Esophagus muscularis mucosa (tissue), 4 donors: Measurements from ENCODE around the gene RNF5. TPM values are rescaled to one million over a fixed set of nuclear protein-coding genes. Genes with fewer than 3 reads are reported as not detected.

Experiments used
- DNase-seq: peaks from one replicate; pipeline ENCODE4 v3.0.0-alpha.2; 2017; ENCODE audit errors: extremely low spot score
- H3K27ac ChIP-seq, 4 donors: fragments of 200-600 bp; sonication (generic); replicated peaks in 1 of 4; 1 replicate in 3 of 4; 2 replicates in 1 of 4; pipeline ENCODE4 v1.5.1; 2016 to 2019; ENCODE audit warnings: mild to moderate bottlenecking in 1 of 4
- H3K27me3 ChIP-seq, 4 donors: fragments of 200-600 bp; sonication (generic); one replicate each; pipeline versions ENCODE4 v1.5.1 to v1.6.0; 2016 to 2019
- H3K36me3 ChIP-seq, 4 donors: fragments of 200-600 bp; sonication (generic); one replicate each; pipeline ENCODE4 v1.5.1; 2016 to 2019
- H3K4me1 ChIP-seq, 4 donors: fragments of 200-600 bp; sonication (generic); one replicate each; pipeline ENCODE4 v1.5.1; 2016 to 2019
- H3K4me3 ChIP-seq, 4 donors: fragments of 200-600 bp; sonication (generic); 1 replicate in 2 of 4; 2 replicates in 2 of 4; pipeline ENCODE4 v1.5.1; 2016 to 2019; ENCODE audit warnings: mild to moderate bottlenecking in 4 of 4, moderate library complexity in 1 of 4
- H3K9me3 ChIP-seq, 4 donors: fragments of 200-600 bp; sonication (generic); 1 replicate in 3 of 4; 2 replicates in 1 of 4; pipeline ENCODE4 v1.5.1; 2016 to 2019
- CTCF ChIP-seq, 3 experiments: fragments of 200-600 bp in 2 of 3; fragments of 450-650 bp in 1 of 3; sonication (generic) in 2 of 3; IDR thresholded peaks; one replicate each; pipeline ENCODE4 v1.5.1; 2017 to 2019; ENCODE audit warnings: antibody characterized with exemption in 3 of 3, mild to moderate bottlenecking in 2 of 3, moderate library complexity in 1 of 3
- EP300 ChIP-seq: sonication (generic); formaldehyde crosslinking; IDR thresholded peaks from one replicate; pipeline ENCODE4 v1.6.1; 2017; ENCODE audit warnings: antibody characterized with exemption
- POLR2A ChIP-seq: fragments of 450-650 bp; IDR thresholded peaks from one replicate; pipeline ENCODE4 v1.6.1; 2017; ENCODE audit warnings: antibody characterized with exemption, moderate library complexity, mild to moderate bottlenecking, low read depth
- POLR2AphosphoS5 ChIP-seq, 2 donors: sonication (generic); formaldehyde crosslinking; IDR thresholded peaks; one replicate each; pipeline ENCODE4 v1.6.1; 2017; ENCODE audit warnings: antibody characterized with exemption in 2 of 2
- WGBS: methylation state at CpG from one replicate; pipeline ENCODE4 v1.1.5; 2018; 5-methylcytosine and 5-hydroxymethylcytosine counted together
- intact Hi-C: fragments of 100-400 bp; cut with DNase I; formaldehyde crosslinking; loops from one replicate; pipeline ENCODE4 v1.15.1; 2023
- total RNA-seq, 4 donors: library from RNA; depleted of rRNA; stranded (reverse); fragments of >200 nt; gene quantifications; one replicate each; pipeline versions ENCODE4 v1.1.0 to v1.2.1, GENCODE V29; 2016

Gene RNF5
- total RNA-seq, 4 donors from 2014 or later, result 76.2 to 91.4 (median 88.5) TPM

- no peaks in the 10 kb centered on the region for H3K9me3 ChIP-seq
- H3K4me1 ChIP-seq, result peaks cover 13 to 43% (median 36%) of the 10 kb centered on the region in 4 donors
- H3K27me3 ChIP-seq, result no peaks in the 10 kb centered on the region
- H3K36me3 ChIP-seq, result peaks cover 14 to 70% (median 66%) of the 10 kb centered on the region in 4 donors
- TF ChIP-seq POLR2AphosphoS5 (IDR thresholded peaks at IDR 0.05) (no peak), POLR2A (no peak), CTCF (IDR thresholded peaks at IDR 0.05) (no peak), EP300 (no peak)
- H3K27ac ChIP-seq, result no peak overlapping the region
- intact Hi-C loops, result no loop called here
- no peak for DNase-seq
- no peak overlapping the region for H3K4me3 ChIP-seq
Measured at GRCh38 chr6:32158052-32158451, 20.2 kb upstream of the RNF5 start.

GRCh38 chr6:32163559-32164258 is 14.5 kb upstream of the RNF5 start:
- TF ChIP-seq POLR2A (no peak), POLR2AphosphoS5 (IDR thresholded peaks at IDR 0.05) (peak; percentile 7 to 14)
- WGBS, result 76% methylated on average over 4 of the region's 7 CpGs
- Histone ChIP-seq H3K36me3 (peaks cover 7 to 94% (median 82%) of the 10 kb centered on the region in 4 donors), H3K9me3 (no peaks in the 10 kb centered on the region), H3K4me3 (no peak overlapping the region), H3K27me3 (no peaks in the 10 kb centered on the region), H3K4me1 (peaks cover 0 to 26% (median 17%) of the 10 kb centered on the region in 4 donors), H3K27ac (peak overlapping the region; percentile 58 to 72 (median 67))
- no peak for DNase-seq
- intact Hi-C loops, result no loop called here

- Histone ChIP-seq H3K4me1 (peaks cover 0 to 28% (median 19%) of the 10 kb centered on the region in 4 donors), H3K9me3 (no peaks in the 10 kb centered on the region), H3K27ac (peak within 1 kb of the TSS; percentile 58 to 72 (median 67)), H3K36me3 (peaks cover 7 to 95% (median 82%) of the 10 kb centered on the region in 4 donors), H3K27me3 (no peaks in the 10 kb centered on the region), H3K4me3 (no peak within 1 kb of the TSS)
- intact Hi-C loops, result no loop called here
- no peak for TF ChIP-seq POLR2AphosphoS5 (IDR thresholded peaks at IDR 0.05)
- no peak for TF ChIP-seq POLR2A
- TF ChIP-seq EP300, result no peak
- no peak for TF ChIP-seq CTCF (IDR thresholded peaks at IDR 0.05)
- no peak for DNase-seq
Measured at GRCh38 chr6:32164295-32164694, 13.9 kb upstream of the RNF5 start, which contains the start of gene EGFL8. Gene EGFL8 (plus strand): TSS chr6:32164595. CDS start chr6:32166166, 1,571 bp downstream.

GRCh38 chr6:32166411-32167061 is 11.7 kb upstream of the RNF5 start:
- intact Hi-C loops, result no loop called here
- Histone ChIP-seq H3K9me3 (no peaks in the 10 kb centered on the region), H3K36me3 (peaks cover 15 to 99% (median 88%) of the 10 kb centered on the region in 4 donors), H3K27ac (peak overlapping the region; percentile 19 to 36 (median 26)), H3K4me1 (peaks cover 0 to 28% (median 19%) of the 10 kb centered on the region in 4 donors), H3K27me3 (no peaks in the 10 kb centered on the region), H3K4me3 (no peak overlapping the region)
- WGBS, result 76% methylated on average over 30 of the region's 30 CpGs
- DNase-seq, result no peak
- TF ChIP-seq POLR2AphosphoS5 (IDR thresholded peaks at IDR 0.05) (no peak), CTCF (IDR thresholded peaks at IDR 0.05) (no peak), EP300 (no peak), POLR2A (no peak)

- H3K27me3 ChIP-seq, result no peaks in the 10 kb centered on the region
- no peaks in the 10 kb centered on the region for H3K9me3 ChIP-seq
- peak overlapping the region; percentile 19 to 50 (median 26) for H3K27ac ChIP-seq
- WGBS, result 80% methylated on average over 20 of the region's 32 CpGs
- no peak for DNase-seq
- peaks cover 13 to 92% (median 80%) of the 10 kb centered on the region in 4 donors for H3K36me3 ChIP-seq
- intact Hi-C loops, result no loop called here
- peaks cover 0 to 28% (median 19%) of the 10 kb centered on the region in 4 donors for H3K4me1 ChIP-seq
- TF ChIP-seq EP300, result no peak
- no peak for TF ChIP-seq POLR2A
- TF ChIP-seq CTCF (IDR thresholded peaks at IDR 0.05), result no peak
- no peak for TF ChIP-seq POLR2AphosphoS5 (IDR thresholded peaks at IDR 0.05)
- H3K4me3 ChIP-seq, result no peak overlapping the region
Measured at GRCh38 chr6:32167154-32167760, 10.9 kb upstream of the RNF5 start.
